CD4-positive, alpha-beta T cell treated with Interleukin-12 subunit alpha and Interleukin-12 subunit beta, for 1 hour (primary cell): ENCODE results near the gene TBC1D7.

Experiments used
- DNase-seq: peaks from one replicate; pipeline ENCODE4 v3.0.0-alpha.2; 2020

TBC1D7 gene

GRCh38 chr6:13328076-13328874 is at the start of gene TBC1D7:
TBC1D7 (minus strand) TSS chr6:13328537; CDS start chr6:13326898, 1,639 bp downstream.
- peak; percentile 94 for DNase-seq

GRCh38 chr6:13377054-13377758 is 48.9 kb upstream of the TBC1D7 start:
- DNase-seq = no peak

- peak; percentile 21 for DNase-seq
Measured at GRCh38 chr6:13375360-13375878, 47.1 kb upstream of the TBC1D7 start.

GRCh38 chr6:13373919-13374318 is 45.6 kb upstream of the TBC1D7 start:
- no peak for DNase-seq

- no peak for DNase-seq
Measured at GRCh38 chr6:13373488-13373886, 45.1 kb upstream of the TBC1D7 start.

GRCh38 chr6:13372688-13373487 is 44.6 kb upstream of the TBC1D7 start:
- no peak for DNase-seq

GRCh38 chr6:13372076-13372475 is 43.7 kb upstream of the TBC1D7 start:
- no peak for DNase-seq

- no peak for DNase-seq
Measured at GRCh38 chr6:13371421-13372072, 43.2 kb upstream of the TBC1D7 start.

- DNase-seq = no peak
Measured at GRCh38 chr6:13370623-13371022, 42.3 kb upstream of the TBC1D7 start.

GRCh38 chr6:13369591-13369990 is 41.3 kb upstream of the TBC1D7 start:
- no peak for DNase-seq

GRCh38 chr6:13368731-13369115 is 40.4 kb upstream of the TBC1D7 start:
- no peak for DNase-seq

- DNase-seq = no peak
Measured at GRCh38 chr6:13368079-13368730, 39.9 kb upstream of the TBC1D7 start.

- no peak for DNase-seq
Measured at GRCh38 chr6:13367396-13367795, 39.1 kb upstream of the TBC1D7 start.

GRCh38 chr6:13365320-13365719 is 37.0 kb upstream of the TBC1D7 start:
- no peak for DNase-seq

GRCh38 chr6:13364842-13365241 is 36.5 kb upstream of the TBC1D7 start:
- no peak for DNase-seq

- DNase-seq = no peak
Measured at GRCh38 chr6:13362412-13362811, 34.1 kb upstream of the TBC1D7 start.

GRCh38 chr6:13360671-13361540 is 32.6 kb upstream of the TBC1D7 start:
- no peak for DNase-seq

- no peak for DNase-seq
Measured at GRCh38 chr6:13359287-13359686, 30.9 kb upstream of the TBC1D7 start.

- DNase-seq = no peak
Measured at GRCh38 chr6:13358511-13358910, 30.2 kb upstream of the TBC1D7 start.

- DNase-seq = no peak
Measured at GRCh38 chr6:13357551-13358075, 29.3 kb upstream of the TBC1D7 start.
